Stimulated activated CD4-positive, alpha-beta T cell treated with anti-CD3 and anti-CD28 coated beads, TNF-alpha, amount 100 ng/mL, for 48 hours (primary cell): ENCODE measurements around the gene A4GALT.

Experiments used
- DNase-seq, 3 donors: peaks; one replicate each; pipeline ENCODE4 v3.0.0-alpha.2; 2020; ENCODE audit warnings: low read depth in 3 of 3

The A4GALT gene

DNA sequence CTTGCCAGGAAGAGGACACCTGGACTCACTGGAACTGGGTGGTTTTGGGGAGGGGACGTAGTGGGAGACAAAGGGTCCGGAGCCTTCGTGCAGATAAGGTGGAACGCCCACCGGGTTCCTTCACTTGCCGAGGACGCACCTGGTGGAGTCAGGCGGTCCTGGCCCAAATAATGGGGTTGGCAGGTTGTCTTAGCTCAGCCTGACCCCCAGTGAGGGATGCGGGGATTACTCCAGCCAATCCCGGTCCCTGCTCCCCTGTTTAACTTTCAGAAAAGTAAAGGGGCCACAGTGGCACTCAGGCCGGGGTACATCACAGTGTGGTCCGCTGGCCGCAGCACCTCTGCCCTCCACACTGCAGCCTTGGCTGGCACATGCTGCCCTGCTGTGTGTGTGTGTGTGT, 18.0 kb downstream of the A4GALT start:
- DNase-seq: no peak

DNA sequence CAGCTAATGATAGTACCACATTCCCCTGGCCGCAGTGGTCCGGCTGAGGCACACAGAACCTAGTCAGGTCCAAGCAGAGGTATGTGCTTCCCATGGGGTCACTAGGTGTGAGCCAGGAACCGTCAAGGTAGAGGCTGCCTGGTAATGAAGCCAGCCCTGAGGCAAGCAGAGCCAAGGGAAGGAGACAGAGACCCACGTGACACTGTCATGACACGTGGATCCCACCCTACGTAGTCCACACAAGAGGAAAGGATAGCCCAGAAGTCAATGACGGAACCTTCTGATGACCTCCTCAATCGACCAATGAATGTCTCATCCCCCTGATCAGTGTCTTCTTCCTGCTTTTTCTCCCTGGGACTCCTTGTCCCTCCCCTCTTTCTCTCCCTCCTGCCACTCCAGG, 19.0 kb downstream of the A4GALT start:
- DNase-seq: no peak

GRCh38 chr22:42700901-42701300, 19.8 kb downstream of the A4GALT start:
- no peak for DNase-seq

GRCh38 chr22:42700355-42700754, 20.3 kb downstream of the A4GALT start:
- DNase-seq: no peak

- no peak for DNase-seq
Observed at GRCh38 chr22:42699976-42700352, 20.7 kb downstream of the A4GALT start.

- DNase-seq: no peak
Observed at GRCh38 chr22:42699281-42699975, 21.2 kb downstream of the A4GALT start.

GRCh38 chr22:42697542-42698013, 23.1 kb downstream of the A4GALT start:
- no peak for DNase-seq

DNA sequence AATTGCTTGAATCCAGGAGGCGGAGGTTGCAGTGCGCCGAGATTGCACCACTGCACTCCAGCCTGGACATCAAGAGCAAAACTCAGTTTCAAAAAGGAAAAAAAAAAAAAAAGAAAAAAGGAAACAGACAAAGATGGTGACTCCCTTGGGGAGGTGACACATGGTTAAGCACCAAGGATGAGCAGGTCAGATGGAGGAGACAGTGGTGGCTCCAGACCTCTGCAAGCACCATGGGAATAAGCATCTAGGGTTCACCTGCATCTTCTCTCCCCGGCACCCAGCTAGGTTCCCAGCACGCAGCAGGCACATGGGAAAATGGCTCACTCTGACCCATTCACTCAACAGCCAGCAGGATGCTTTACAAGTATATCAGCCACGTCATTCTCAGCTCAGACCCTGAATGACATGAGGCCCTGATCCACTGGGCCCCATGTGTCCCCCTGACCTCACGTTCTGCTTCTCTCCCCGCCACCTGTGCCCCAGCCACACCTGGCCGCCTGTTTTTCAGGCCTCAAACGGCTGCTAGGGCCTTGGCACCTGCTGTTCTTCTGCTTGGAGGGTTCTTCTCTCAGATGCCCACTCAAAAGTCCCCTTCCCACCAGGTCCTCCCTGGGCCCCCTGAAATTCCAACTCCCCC, 24.2 kb downstream of the A4GALT start:
- no peak for DNase-seq

GRCh38 chr22:42695294-42695693, 25.4 kb downstream of the A4GALT start:
- DNase-seq: no peak

GRCh38 chr22:42693763-42694683, 26.6 kb downstream of the A4GALT start:
- no peak for DNase-seq

- no peak for DNase-seq
Observed at GRCh38 chr22:42693055-42693762, 27.5 kb downstream of the A4GALT start.

GRCh38 chr22:42692239-42693054, 28.2 kb downstream of the A4GALT start:
- DNase-seq: no peak

- no peak for DNase-seq
Observed at GRCh38 chr22:42691440-42691839, 29.2 kb downstream of the A4GALT start.

DNA sequence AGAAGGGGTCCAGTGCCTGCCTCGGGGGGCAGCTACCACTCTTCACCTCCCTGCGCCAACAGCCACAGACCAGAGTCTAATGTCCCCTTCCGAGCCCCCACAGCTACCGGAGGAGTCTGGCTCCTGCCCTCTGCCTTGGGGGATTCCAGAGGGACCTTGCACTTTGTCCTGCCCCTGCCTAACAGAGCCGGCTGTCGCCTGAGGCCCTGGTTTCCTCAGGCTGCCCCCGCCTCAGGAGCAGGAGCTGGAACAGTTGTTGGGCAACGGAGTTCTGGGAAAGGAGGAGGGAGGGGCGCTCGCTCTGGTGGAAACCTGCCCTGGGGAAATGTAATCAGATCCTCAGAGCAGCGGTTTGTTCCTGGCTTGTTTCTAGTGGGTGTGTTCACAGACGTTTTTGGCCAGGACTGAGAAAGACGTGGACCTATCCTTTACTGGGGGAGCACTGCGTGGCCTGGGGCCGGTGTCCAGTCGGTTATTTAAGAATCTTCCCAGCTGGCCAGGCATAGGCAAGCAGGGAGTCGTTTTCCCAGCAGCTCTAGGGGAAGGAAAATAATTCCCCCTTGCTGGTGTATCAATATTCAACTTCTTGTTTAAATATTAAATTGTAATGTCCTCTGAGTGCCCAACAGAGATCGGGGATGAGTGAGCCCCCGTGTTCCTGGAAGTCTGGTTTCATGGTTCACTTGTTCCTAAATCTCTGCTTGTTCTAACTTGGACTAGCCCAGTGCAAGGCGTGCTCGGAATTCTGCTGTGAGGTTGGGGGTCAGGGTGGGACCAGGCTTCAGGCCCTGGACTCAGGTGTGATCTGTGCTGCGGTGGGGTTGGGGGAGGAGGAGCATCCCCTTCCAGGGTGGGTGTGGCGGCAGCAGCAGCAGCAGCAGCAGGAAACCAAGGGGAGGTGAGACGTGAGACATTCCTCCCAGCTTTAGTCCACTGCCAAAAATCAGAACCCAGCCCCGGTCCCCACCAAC, 32.1 kb downstream of the A4GALT start:
- no peak for DNase-seq

- DNase-seq: no peak
Observed at GRCh38 chr22:42686756-42687491, 33.7 kb downstream of the A4GALT start.

DNA sequence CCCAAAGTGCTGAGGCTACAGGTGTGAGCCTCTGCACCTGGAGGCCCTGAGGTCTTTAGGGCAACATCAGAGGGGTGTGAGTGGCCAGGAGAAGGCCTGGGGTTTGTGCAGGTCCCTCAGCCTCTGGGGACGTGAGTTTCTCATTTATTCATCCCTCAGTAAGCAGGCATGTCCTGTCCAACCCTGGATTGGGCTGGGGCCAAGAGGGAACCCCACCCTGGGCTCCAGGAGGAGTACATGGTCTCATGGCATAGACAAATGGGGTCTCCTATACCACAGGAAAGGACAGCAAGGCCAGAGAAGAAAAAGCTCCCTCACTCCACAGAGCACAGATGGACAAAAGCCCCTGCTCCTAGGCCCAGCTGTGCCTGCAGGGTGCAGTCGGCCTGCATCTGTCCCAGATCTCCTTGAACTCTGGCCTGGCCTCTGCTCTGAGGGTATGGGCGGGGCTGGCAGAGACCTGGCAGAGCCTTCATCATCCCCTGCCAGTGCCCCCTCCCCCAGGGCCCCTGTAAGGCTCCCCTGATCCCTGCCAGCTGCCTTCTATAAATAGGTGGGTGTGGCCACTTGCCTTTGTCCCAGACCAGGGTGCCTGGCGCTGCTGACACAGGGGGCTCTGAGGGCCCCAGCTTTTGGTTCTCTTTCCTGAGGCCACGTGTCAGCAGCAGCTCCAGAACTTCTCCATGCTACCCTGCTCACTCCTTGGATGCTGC, 34.6 kb downstream of the A4GALT start:
- DNase-seq: no peak

- no peak for DNase-seq
Observed at GRCh38 chr22:42684462-42685195, 36.0 kb downstream of the A4GALT start.
